ENCODE measurements around the gene USP35.

USP35 gene

GRCh38 chr11:78164471-78164870 is 24.2 kb upstream of the USP35 start:
- no peak overlapping the region for H3K4ac ChIP-seq (ENCODE audit: low read length)
- H3K36me3 ChIP-seq (replicated peaks in 1 of 2; ENCODE audit: control insufficient read depth in 2 of 2, insufficient read depth in 2 of 2, low read length in 2 of 2), result no peaks in the 10 kb centered on the region
- H2BK15ac ChIP-seq (ENCODE audit: low read length), result no peak overlapping the region
- H2AFZ ChIP-seq (ENCODE audit: low read length), result no peak overlapping the region
- no peak overlapping the region for H3K23ac ChIP-seq (ENCODE audit: low read depth, low read length, poor library complexity)
- H3K4me2 ChIP-seq (ENCODE audit: insufficient read depth, low read length, poor library complexity, severe bottlenecking), result no peak overlapping the region
- no peak overlapping the region for H2AK5ac ChIP-seq (ENCODE audit: low read depth, low read length)
- no peak for DNase-seq (ENCODE audit: low spot score)
- H4K8ac ChIP-seq (ENCODE audit: low read depth, low read length), result no peak overlapping the region
- H3K79me1 ChIP-seq (ENCODE audit: low read depth, low read length), result no peaks in the 10 kb centered on the region
- H3K9me3 ChIP-seq (replicated peaks in 1 of 2; ENCODE audit: control insufficient read depth in 2 of 2, insufficient read depth in 1 of 2, low read depth in 1 of 2, low read length in 2 of 2), result no peaks in the 10 kb centered on the region
- H2BK5ac ChIP-seq (ENCODE audit: low read length), result no peak overlapping the region
- no peak overlapping the region for H3K18ac ChIP-seq (ENCODE audit: low read length)
- H4K91ac ChIP-seq (ENCODE audit: low read depth, low read length, poor library complexity), result no peak overlapping the region
- H3K27ac ChIP-seq (replicated peaks; ENCODE audit: low read length), result no peak overlapping the region
- no peak overlapping the region for H3K14ac ChIP-seq (ENCODE audit: low read length)
- H3K4me1 ChIP-seq (ENCODE audit: control insufficient read depth in 2 of 2, insufficient read depth in 1 of 2, low read depth in 1 of 2, low read length in 2 of 2), result no peaks in the 10 kb centered on the region
- no CpG with 5 or more reads among the region's 2 CpGs for WGBS, 2 donors (ENCODE audit: extremely low coverage in 2 of 2, insufficient read length in 2 of 2, insufficient replicate concordance in 1 of 2)
- no peak overlapping the region for H2BK120ac ChIP-seq (ENCODE audit: low read depth, low read length)
- H3K27me3 ChIP-seq (ENCODE audit: control insufficient read depth in 3 of 3, insufficient read depth in 3 of 3, low read depth in 1 of 3, low read length in 3 of 3), result no peaks in the 10 kb centered on the region
- H2BK12ac ChIP-seq (ENCODE audit: low read length), result no peak overlapping the region
- no peak overlapping the region for H3K9ac ChIP-seq (ENCODE audit: low read depth, low read length, poor library complexity)
- no peak overlapping the region for H3K4me3 ChIP-seq (ENCODE audit: low read length in 2 of 2)

GRCh38 chr11:78166855-78167469 is 21.8 kb upstream of the USP35 start:
- no peak for DNase-seq (ENCODE audit: low spot score)
- no peak overlapping the region for H2AK5ac ChIP-seq (ENCODE audit: low read depth, low read length)
- no peak overlapping the region for H3K4me3 ChIP-seq (ENCODE audit: low read length in 2 of 2)
- H3K4ac ChIP-seq (ENCODE audit: low read length), result no peak overlapping the region
- H3K27me3 ChIP-seq (ENCODE audit: control insufficient read depth in 3 of 3, insufficient read depth in 3 of 3, low read depth in 1 of 3, low read length in 3 of 3), result no peaks in the 10 kb centered on the region
- no peak overlapping the region for H3K4me2 ChIP-seq (ENCODE audit: insufficient read depth, low read length, poor library complexity, severe bottlenecking)
- no CpG with 5 or more reads among the region's 6 CpGs for WGBS, 2 donors (ENCODE audit: extremely low coverage in 2 of 2, insufficient read length in 2 of 2, insufficient replicate concordance in 1 of 2)
- H3K36me3 ChIP-seq (replicated peaks in 1 of 2; ENCODE audit: control insufficient read depth in 2 of 2, insufficient read depth in 2 of 2, low read length in 2 of 2), result no peaks in the 10 kb centered on the region
- no peak overlapping the region for H4K91ac ChIP-seq (ENCODE audit: low read depth, low read length, poor library complexity)
- H3K4me1 ChIP-seq (ENCODE audit: control insufficient read depth in 2 of 2, insufficient read depth in 1 of 2, low read depth in 1 of 2, low read length in 2 of 2), result no peaks in the 10 kb centered on the region
- H3K9ac ChIP-seq (ENCODE audit: low read depth, low read length, poor library complexity), result no peak overlapping the region
- H3K14ac ChIP-seq (ENCODE audit: low read length), result no peak overlapping the region
- no peaks in the 10 kb centered on the region for H3K9me3 ChIP-seq (replicated peaks in 1 of 2; ENCODE audit: control insufficient read depth in 2 of 2, insufficient read depth in 1 of 2, low read depth in 1 of 2, low read length in 2 of 2)
- no peak overlapping the region for H4K8ac ChIP-seq (ENCODE audit: low read depth, low read length)
- no peak overlapping the region for H3K23ac ChIP-seq (ENCODE audit: low read depth, low read length, poor library complexity)
- H3K18ac ChIP-seq (ENCODE audit: low read length), result no peak overlapping the region
- no peak overlapping the region for H2BK120ac ChIP-seq (ENCODE audit: low read depth, low read length)
- H2BK15ac ChIP-seq (ENCODE audit: low read length), result no peak overlapping the region
- H2BK5ac ChIP-seq (ENCODE audit: low read length), result no peak overlapping the region
- no peak overlapping the region for H2BK12ac ChIP-seq (ENCODE audit: low read length)
- no peak overlapping the region for H3K27ac ChIP-seq (replicated peaks; ENCODE audit: low read length)
- H2AFZ ChIP-seq (ENCODE audit: low read length), result no peak overlapping the region
- H3K79me1 ChIP-seq (ENCODE audit: low read depth, low read length), result peaks cover 2% of the 10 kb centered on the region

- DNase-seq (ENCODE audit: low spot score), result no peak
- peaks cover 2% of the 10 kb centered on the region for H3K79me1 ChIP-seq (ENCODE audit: low read depth, low read length)
- no peak overlapping the region for H3K9ac ChIP-seq (ENCODE audit: low read depth, low read length, poor library complexity)
- H2BK5ac ChIP-seq (ENCODE audit: low read length), result no peak overlapping the region
- no peak overlapping the region for H2AK5ac ChIP-seq (ENCODE audit: low read depth, low read length)
- H4K91ac ChIP-seq (ENCODE audit: low read depth, low read length, poor library complexity), result no peak overlapping the region
- H3K4me1 ChIP-seq (ENCODE audit: control insufficient read depth in 2 of 2, insufficient read depth in 1 of 2, low read depth in 1 of 2, low read length in 2 of 2), result no peaks in the 10 kb centered on the region
- H2AFZ ChIP-seq (ENCODE audit: low read length), result no peak overlapping the region
- no peak overlapping the region for H2BK120ac ChIP-seq (ENCODE audit: low read depth, low read length)
- peak overlapping the region; percentile 35 for H3K18ac ChIP-seq (ENCODE audit: low read length)
- no CpG with 5 or more reads among the region's 17 CpGs for WGBS, 2 donors (ENCODE audit: extremely low coverage in 2 of 2, insufficient read length in 2 of 2, insufficient replicate concordance in 1 of 2)
- H3K27me3 ChIP-seq (ENCODE audit: control insufficient read depth in 3 of 3, insufficient read depth in 3 of 3, low read depth in 1 of 3, low read length in 3 of 3), result no peaks in the 10 kb centered on the region
- H3K4ac ChIP-seq (ENCODE audit: low read length), result no peak overlapping the region
- no peak overlapping the region for H3K27ac ChIP-seq (replicated peaks; ENCODE audit: low read length)
- peaks cover 0 to 5% of the 10 kb centered on the region in 2 donors for H3K36me3 ChIP-seq (replicated peaks in 1 of 2; ENCODE audit: control insufficient read depth in 2 of 2, insufficient read depth in 2 of 2, low read length in 2 of 2)
- H3K23ac ChIP-seq (ENCODE audit: low read depth, low read length, poor library complexity), result peak overlapping the region; percentile 48
- no peak overlapping the region for H3K4me3 ChIP-seq (ENCODE audit: low read length in 2 of 2)
- no peak overlapping the region for H2BK15ac ChIP-seq (ENCODE audit: low read length)
- H3K4me2 ChIP-seq (ENCODE audit: insufficient read depth, low read length, poor library complexity, severe bottlenecking), result no peak overlapping the region
- no peak overlapping the region for H2BK12ac ChIP-seq (ENCODE audit: low read length)
- H4K8ac ChIP-seq (ENCODE audit: low read depth, low read length), result no peak overlapping the region
- no peak overlapping the region for H3K14ac ChIP-seq (ENCODE audit: low read length)
- H3K9me3 ChIP-seq (replicated peaks in 1 of 2; ENCODE audit: control insufficient read depth in 2 of 2, insufficient read depth in 1 of 2, low read depth in 1 of 2, low read length in 2 of 2), result no peaks in the 10 kb centered on the region
Observed at GRCh38 chr11:78168539-78169477, 19.9 kb upstream of the USP35 start.

DNA sequence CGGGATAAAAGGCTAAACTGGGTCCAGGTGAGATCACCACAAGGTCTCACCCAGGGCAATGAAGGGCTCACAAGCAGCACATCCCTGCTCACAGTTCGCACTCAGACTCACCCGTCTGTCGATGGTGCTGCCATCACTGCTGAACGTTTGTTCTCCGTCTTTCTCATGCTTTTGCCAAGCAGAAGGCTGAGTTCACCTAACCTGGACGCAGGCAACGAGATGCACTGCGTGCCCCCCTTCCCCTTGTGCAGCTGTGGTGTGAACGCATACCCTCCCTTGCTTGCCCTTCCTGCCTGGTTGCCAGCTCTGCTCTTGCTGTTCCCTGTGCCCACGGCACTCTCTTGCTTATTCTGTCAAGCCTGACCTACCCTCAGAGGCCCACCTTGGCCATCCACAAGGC is 18.3 kb upstream of the USP35 start:
- DNase-seq (ENCODE audit: low spot score), result no peak
- H2BK12ac ChIP-seq (ENCODE audit: low read length), result no peak overlapping the region
- H2BK5ac ChIP-seq (ENCODE audit: low read length), result peak overlapping the region; percentile 66
- H2BK15ac ChIP-seq (ENCODE audit: low read length), result no peak overlapping the region
- peaks cover 2% of the 10 kb centered on the region for H3K79me1 ChIP-seq (ENCODE audit: low read depth, low read length)
- WGBS, 2 donors (ENCODE audit: extremely low coverage in 2 of 2, insufficient read length in 2 of 2, insufficient replicate concordance in 1 of 2), result no CpG with 5 or more reads among the region's 11 CpGs
- H3K4ac ChIP-seq (ENCODE audit: low read length), result no peak overlapping the region
- no peaks in the 10 kb centered on the region for H3K9me3 ChIP-seq (replicated peaks in 1 of 2; ENCODE audit: control insufficient read depth in 2 of 2, insufficient read depth in 1 of 2, low read depth in 1 of 2, low read length in 2 of 2)
- H2BK120ac ChIP-seq (ENCODE audit: low read depth, low read length), result no peak overlapping the region
- H3K4me1 ChIP-seq (ENCODE audit: control insufficient read depth in 2 of 2, insufficient read depth in 1 of 2, low read depth in 1 of 2, low read length in 2 of 2), result no peaks in the 10 kb centered on the region
- peak overlapping the region; percentile 11 for H2AK5ac ChIP-seq (ENCODE audit: low read depth, low read length)
- peak overlapping the region; percentile 32 for H3K23ac ChIP-seq (ENCODE audit: low read depth, low read length, poor library complexity)
- H2AFZ ChIP-seq (ENCODE audit: low read length), result no peak overlapping the region
- H3K9ac ChIP-seq (ENCODE audit: low read depth, low read length, poor library complexity), result no peak overlapping the region
- H4K8ac ChIP-seq (ENCODE audit: low read depth, low read length), result no peak overlapping the region
- no peaks in the 10 kb centered on the region for H3K27me3 ChIP-seq (ENCODE audit: control insufficient read depth in 3 of 3, insufficient read depth in 3 of 3, low read depth in 1 of 3, low read length in 3 of 3)
- no peak overlapping the region for H3K4me2 ChIP-seq (ENCODE audit: insufficient read depth, low read length, poor library complexity, severe bottlenecking)
- H3K14ac ChIP-seq (ENCODE audit: low read length), result peak overlapping the region; percentile 26
- H4K91ac ChIP-seq (ENCODE audit: low read depth, low read length, poor library complexity), result peak overlapping the region; percentile 40
- H3K36me3 ChIP-seq (replicated peaks in 1 of 2; ENCODE audit: control insufficient read depth in 2 of 2, insufficient read depth in 2 of 2, low read length in 2 of 2), result peaks cover 0 to 12% of the 10 kb centered on the region in 2 donors
- no peak overlapping the region for H3K4me3 ChIP-seq (ENCODE audit: low read length in 2 of 2)
- H3K18ac ChIP-seq (ENCODE audit: low read length), result no peak overlapping the region
- H3K27ac ChIP-seq (replicated peaks; ENCODE audit: low read length), result no peak overlapping the region
